ENCODE measurements around the gene RAD51B.

The RAD51B gene

DNA sequence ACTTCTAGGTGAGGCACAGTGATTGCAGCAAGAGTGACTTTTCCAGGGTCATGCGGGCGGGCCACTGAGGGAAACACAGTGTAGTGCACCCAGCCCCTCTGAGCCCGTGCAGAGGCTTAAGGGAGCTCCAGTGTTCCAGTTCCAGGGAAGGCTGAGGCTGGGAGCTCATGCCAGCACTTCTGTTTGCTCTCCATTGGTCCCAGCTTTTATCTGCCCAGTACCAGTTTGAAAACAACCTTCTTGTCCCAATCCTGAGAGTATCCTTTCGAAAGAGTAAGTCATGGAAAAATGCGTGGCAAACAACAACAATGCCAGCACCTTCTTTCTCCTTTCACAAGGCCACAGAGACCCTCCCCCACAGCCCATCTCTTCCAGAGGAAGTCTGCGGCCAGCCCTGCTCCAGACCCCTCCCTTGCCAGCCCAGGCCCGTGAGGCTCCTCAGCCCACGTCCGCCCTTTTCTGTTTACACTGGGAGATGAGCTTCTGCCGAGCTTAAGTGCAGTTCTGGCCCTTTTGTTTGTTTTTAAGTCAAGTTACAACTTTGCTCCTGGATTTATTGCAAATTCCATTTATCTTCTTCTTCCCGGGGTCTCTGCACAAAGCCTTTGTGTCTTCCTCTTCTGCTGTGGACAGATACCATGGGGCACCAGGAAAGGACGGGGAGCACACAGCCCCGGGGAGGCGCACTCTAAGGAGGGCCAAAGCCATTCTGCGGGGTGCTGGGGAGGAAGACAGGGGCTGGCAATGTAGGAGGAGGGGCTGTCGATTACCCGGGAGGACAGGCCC is 787.7 kb downstream of the RAD51B start:
- TF ChIP-seq, protein P1, sequence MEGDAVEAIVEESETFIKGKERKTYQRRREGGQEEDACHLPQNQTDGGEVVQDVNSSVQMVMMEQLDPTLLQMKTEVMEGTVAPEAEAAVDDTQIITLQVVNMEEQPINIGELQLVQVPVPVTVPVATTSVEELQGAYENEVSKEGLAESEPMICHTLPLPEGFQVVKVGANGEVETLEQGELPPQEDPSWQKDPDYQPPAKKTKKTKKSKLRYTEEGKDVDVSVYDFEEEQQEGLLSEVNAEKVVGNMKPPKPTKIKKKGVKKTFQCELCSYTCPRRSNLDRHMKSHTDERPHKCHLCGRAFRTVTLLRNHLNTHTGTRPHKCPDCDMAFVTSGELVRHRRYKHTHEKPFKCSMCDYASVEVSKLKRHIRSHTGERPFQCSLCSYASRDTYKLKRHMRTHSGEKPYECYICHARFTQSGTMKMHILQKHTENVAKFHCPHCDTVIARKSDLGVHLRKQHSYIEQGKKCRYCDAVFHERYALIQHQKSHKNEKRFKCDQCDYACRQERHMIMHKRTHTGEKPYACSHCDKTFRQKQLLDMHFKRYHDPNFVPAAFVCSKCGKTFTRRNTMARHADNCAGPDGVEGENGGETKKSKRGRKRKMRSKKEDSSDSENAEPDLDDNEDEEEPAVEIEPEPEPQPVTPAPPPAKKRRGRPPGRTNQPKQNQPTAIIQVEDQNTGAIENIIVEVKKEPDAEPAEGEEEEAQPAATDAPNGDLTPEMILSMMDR (IDR thresholded peaks at IDR 0.05; ENCODE audit: low read depth, low read length), result no peak
- H3K4me3 ChIP-seq (ENCODE audit: low read depth, low read length), result no peak overlapping the region

DNA sequence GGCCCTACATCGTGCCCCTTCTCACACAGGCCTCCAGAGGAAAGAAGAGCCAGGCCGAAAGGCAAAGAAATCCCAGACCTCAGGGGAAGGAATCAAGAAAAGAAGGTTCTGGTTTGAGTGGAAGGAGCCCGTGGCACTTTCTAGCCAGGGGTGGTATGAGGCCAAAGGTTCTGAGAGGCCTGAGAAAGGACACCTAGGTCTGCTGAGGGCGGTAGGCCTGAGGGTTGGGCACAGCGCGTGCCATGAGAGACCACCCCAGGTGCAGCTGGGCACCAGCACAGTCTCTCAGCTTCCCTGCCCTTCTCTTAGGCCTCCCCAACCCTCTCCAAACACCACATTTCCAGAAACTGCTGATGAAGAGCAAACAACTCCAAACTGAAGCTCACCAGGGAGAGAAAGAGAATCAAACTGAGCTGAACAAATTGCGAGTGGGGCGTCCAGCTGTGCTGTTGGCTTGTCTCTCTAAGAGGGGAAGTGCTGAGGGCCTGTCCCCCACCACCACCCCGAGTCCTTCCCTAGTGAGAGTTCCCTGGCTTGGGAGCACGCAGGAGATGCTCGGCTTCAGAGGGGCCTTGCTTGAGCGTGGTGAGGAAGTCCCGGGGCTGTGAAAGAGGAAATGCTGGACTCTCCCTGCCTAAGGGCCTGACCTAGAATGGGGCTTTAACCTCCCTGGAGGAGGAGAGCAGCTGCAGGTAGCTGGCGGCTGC is 788.4 kb downstream of the RAD51B start:
- no peak overlapping the region for H3K4me3 ChIP-seq (ENCODE audit: low read depth, low read length)
- TF ChIP-seq, protein P1 (IDR thresholded peaks at IDR 0.05; ENCODE audit: low read depth, low read length), result no peak

- TF ChIP-seq, protein P1 (IDR thresholded peaks at IDR 0.05; ENCODE audit: low read depth, low read length), result no peak
These were observed 789.0 kb downstream of the RAD51B start for GRCh38 chr14:68608574-68608962.

GRCh38 chr14:68609012-68609411 is 789.4 kb downstream of the RAD51B start:
- TF ChIP-seq, protein P1 (IDR thresholded peaks at IDR 0.05; ENCODE audit: low read depth, low read length), result no peak
- no peak overlapping the region for H3K4me3 ChIP-seq (ENCODE audit: low read depth, low read length)

More at GRCh38 chr14:68608574-68608962, 789.0 kb downstream of the RAD51B start:
- H3K4me3 ChIP-seq (ENCODE audit: low read depth, low read length), result no peak overlapping the region

- H3K4me3 ChIP-seq (ENCODE audit: low read depth, low read length), result no peak overlapping the region
- TF ChIP-seq, protein P1 (IDR thresholded peaks at IDR 0.05; ENCODE audit: low read depth, low read length), result no peak
These were observed 790.7 kb downstream of the RAD51B start for GRCh38 chr14:68610251-68610793.

GRCh38 chr14:68611599-68611998 is 792.0 kb downstream of the RAD51B start:
- TF ChIP-seq, protein P1 (IDR thresholded peaks at IDR 0.05; ENCODE audit: low read depth, low read length), result no peak
- no peak overlapping the region for H3K4me3 ChIP-seq (ENCODE audit: low read depth, low read length)

- H3K4me3 ChIP-seq (ENCODE audit: low read depth, low read length), result no peak overlapping the region
- TF ChIP-seq, protein P1 (IDR thresholded peaks at IDR 0.05; ENCODE audit: low read depth, low read length), result no peak
These were observed 792.5 kb downstream of the RAD51B start for GRCh38 chr14:68612049-68612448.
